HEK293 (cell line): ENCODE data around the gene IRX2.

Source experiments
- CTCF ChIA-PET: fragments of 350-600 bp; formaldehyde crosslinking; extraction: SDS; loops from one replicate; lab custom pipeline; 2021; ENCODE audit warnings: antibody characterized with exemption; lab: Yijun Ruan, JAX
- POLR2A ChIA-PET: fragments of 300-600 bp; formaldehyde crosslinking; extraction: SDS; loops from one replicate; lab custom pipeline; 2020; ENCODE audit warnings: antibody characterized with exemption, inconsistent platforms; lab: Yijun Ruan, JAX
- H3K27ac ChIP-seq: fragments of 200-500 bp; sonication (Bioruptor generic); 2 replicates; pipeline ENCODE4 v1.5.1; 2014; ENCODE audit warnings: low read depth, low read length, control low read depth, inconsistent platforms; ENCODE audit errors: extremely low read depth
- H3K36me3 ChIP-seq, 2 experiments: fragments of 200-500 bp in 1 of 2; sonication (Bioruptor generic) in 1 of 2; 1 replicate in 1 of 2; 2 replicates in 1 of 2; pipeline ENCODE4 v1.5.1; 2014 to 2017; ENCODE audit warnings: inconsistent platforms in 2 of 2, low read length in 2 of 2; ENCODE audit not compliant: control insufficient read depth in 2 of 2, insufficient read depth in 1 of 2
- H3K4me1 ChIP-seq: fragments of 200-500 bp; sonication (Bioruptor generic); 2 replicates; pipeline ENCODE4 v1.5.1; 2014; ENCODE audit warnings: mild to moderate bottlenecking, low read length, inconsistent platforms; ENCODE audit not compliant: control insufficient read depth, insufficient read depth
- H3K4me3 ChIP-seq: 2 replicates; pipeline ENCODE4 v1.5.1; 2011; ENCODE audit warnings: low read depth, mild to moderate bottlenecking, control low read depth, low read length, moderate library complexity
- H3K9me3 ChIP-seq: fragments of 200-500 bp; sonication (Bioruptor generic); 2 replicates; pipeline ENCODE4 v1.5.1; 2014; ENCODE audit warnings: low read depth, low read length, inconsistent platforms; ENCODE audit not compliant: control insufficient read depth, insufficient read depth
- BCL11B ChIP-seq: fragments of 450-650 bp; formaldehyde crosslinking; IDR thresholded peaks from 2 replicates; pipeline ENCODE4 v1.5.1; 2016; ENCODE audit warnings: low read depth, missing biosample characterization, missing genetic modification characterization
- FEZF1 ChIP-seq: fragments of 450-650 bp; formaldehyde crosslinking; IDR thresholded peaks from 2 replicates; pipeline ENCODE4 v1.5.1; 2016; ENCODE audit warnings: missing biosample characterization, missing genetic modification characterization
- HOXA7 ChIP-seq: sonication (generic); formaldehyde crosslinking; IDR thresholded peaks from 2 replicates; pipeline ENCODE4 v1.8.1; 2022; ENCODE audit warnings: missing genetic modification reagents, borderline replicate concordance
- RBAK ChIP-seq: fragments of 450-650 bp; formaldehyde crosslinking; IDR thresholded peaks from 2 replicates; pipeline ENCODE4 v1.5.1; 2016; ENCODE audit warnings: missing biosample characterization, missing genetic modification characterization
- SP2 ChIP-seq: fragments of 450-650 bp; formaldehyde crosslinking; IDR thresholded peaks from 2 replicates; pipeline ENCODE4 v1.5.1; 2016; ENCODE audit warnings: missing biosample characterization, missing genetic modification characterization
- YY2 ChIP-seq: fragments of 450-650 bp; formaldehyde crosslinking; IDR thresholded peaks from 2 replicates; pipeline ENCODE4 v1.5.1; 2016; ENCODE audit warnings: missing biosample characterization, missing genetic modification characterization
- ZBTB1 ChIP-seq: fragments of 450-650 bp; formaldehyde crosslinking; IDR thresholded peaks from 2 replicates; pipeline ENCODE4 v1.5.1; 2016; ENCODE audit warnings: missing biosample characterization, missing genetic modification characterization
- ZBTB44 ChIP-seq: fragments of 450-650 bp; IDR thresholded peaks from 2 replicates; pipeline ENCODE4 v1.5.1; 2018; ENCODE audit warnings: missing biosample characterization, mild to moderate bottlenecking, missing genetic modification characterization
- ZBTB7A ChIP-seq: fragments of 450-650 bp; formaldehyde crosslinking; IDR thresholded peaks from 2 replicates; pipeline ENCODE4 v1.5.1; 2016; ENCODE audit warnings: low read depth, missing biosample characterization, missing genetic modification characterization
- ZNF133 ChIP-seq: fragments of 450-650 bp; formaldehyde crosslinking; IDR thresholded peaks from 2 replicates; pipeline ENCODE4 v1.5.1; 2016; ENCODE audit warnings: missing biosample characterization, missing genetic modification characterization
- ZNF146 ChIP-seq: fragments of 450-650 bp; formaldehyde crosslinking; IDR thresholded peaks from 2 replicates; pipeline ENCODE4 v1.5.1; 2016; ENCODE audit warnings: missing biosample characterization, missing genetic modification characterization
- ZNF175 ChIP-seq: fragments of 450-650 bp; formaldehyde crosslinking; IDR thresholded peaks from 2 replicates; pipeline ENCODE4 v1.5.1; 2016; ENCODE audit warnings: missing biosample characterization, missing genetic modification characterization
- ZNF274 ChIP-seq, 2 experiments: fragments of 200-500 bp in 1 of 2; fragments of 450-650 bp in 1 of 2; sonication (Bioruptor generic) in 1 of 2; formaldehyde crosslinking in 1 of 2; IDR thresholded peaks; 2 replicates each; pipeline versions ENCODE4 v1.5.1 to v1.6.1; 2014 to 2016; ENCODE audit warnings: borderline replicate concordance in 1 of 2, inconsistent platforms in 1 of 2, low read length in 1 of 2, missing biosample characterization in 1 of 2, missing genetic modification characterization in 1 of 2
- ZNF292 ChIP-seq: fragments of 450-650 bp; formaldehyde crosslinking; IDR thresholded peaks from 2 replicates; pipeline ENCODE4 v1.5.1; 2016; ENCODE audit warnings: low read depth, missing biosample characterization, missing genetic modification characterization, borderline replicate concordance
- ZNF391 ChIP-seq: fragments of 450-650 bp; formaldehyde crosslinking; IDR thresholded peaks from 2 replicates; pipeline ENCODE4 v1.5.1; 2016; ENCODE audit warnings: low read depth, missing biosample characterization, missing genetic modification characterization, borderline replicate concordance
- ZNF473 ChIP-seq: fragments of 450-650 bp; formaldehyde crosslinking; IDR thresholded peaks from 2 replicates; pipeline ENCODE4 v1.5.1; 2017; ENCODE audit warnings: missing biosample characterization, missing genetic modification characterization
- ZNF530 ChIP-seq: fragments of 450-650 bp; formaldehyde crosslinking; IDR thresholded peaks from 2 replicates; pipeline ENCODE4 v1.5.1; 2016; ENCODE audit warnings: low read depth, missing biosample characterization, missing genetic modification characterization
- ZNF549 ChIP-seq: fragments of 450-650 bp; IDR thresholded peaks from 2 replicates; pipeline ENCODE4 v1.5.1; 2018; ENCODE audit warnings: missing biosample characterization, missing genetic modification characterization, mild to moderate bottlenecking, inconsistent platforms, moderate library complexity
- ZNF692 ChIP-seq: fragments of 450-650 bp; formaldehyde crosslinking; IDR thresholded peaks from 2 replicates; pipeline ENCODE4 v1.5.1; 2016; ENCODE audit warnings: missing biosample characterization, missing genetic modification characterization
- ZNF704 ChIP-seq: fragments of 450-650 bp; formaldehyde crosslinking; IDR thresholded peaks from 2 replicates; pipeline ENCODE4 v1.5.1; 2016; ENCODE audit warnings: missing biosample characterization, missing genetic modification characterization
- ZNF707 ChIP-seq: fragments of 450-650 bp; formaldehyde crosslinking; IDR thresholded peaks from 2 replicates; pipeline ENCODE4 v1.5.1; 2016; ENCODE audit warnings: missing biosample characterization, missing genetic modification characterization
- ZNF837 ChIP-seq: fragments of 450-650 bp; formaldehyde crosslinking; IDR thresholded peaks from 2 replicates; pipeline ENCODE4 v1.5.1; 2016; ENCODE audit warnings: missing biosample characterization, missing genetic modification characterization
- TF ChIP-seq, protein P1 (sequence below): fragments of 450-650 bp; formaldehyde crosslinking; IDR thresholded peaks from 2 replicates; pipeline ENCODE4 v1.5.1; 2016; ENCODE audit warnings: missing biosample characterization, missing genetic modification characterization
- TF ChIP-seq, protein P2 (sequence below): fragments of 450-650 bp; formaldehyde crosslinking; IDR thresholded peaks from 2 replicates; pipeline ENCODE4 v1.5.1; 2017; ENCODE audit warnings: missing biosample characterization, missing genetic modification characterization
- TF ChIP-seq, protein P3 (sequence below): sonication (generic); formaldehyde crosslinking; IDR thresholded peaks from 2 replicates; pipeline ENCODE4 v1.8.1; 2022; ENCODE audit warnings: mild to moderate bottlenecking, moderate library complexity, missing genetic modification reagents

IRX2 gene

DNA sequence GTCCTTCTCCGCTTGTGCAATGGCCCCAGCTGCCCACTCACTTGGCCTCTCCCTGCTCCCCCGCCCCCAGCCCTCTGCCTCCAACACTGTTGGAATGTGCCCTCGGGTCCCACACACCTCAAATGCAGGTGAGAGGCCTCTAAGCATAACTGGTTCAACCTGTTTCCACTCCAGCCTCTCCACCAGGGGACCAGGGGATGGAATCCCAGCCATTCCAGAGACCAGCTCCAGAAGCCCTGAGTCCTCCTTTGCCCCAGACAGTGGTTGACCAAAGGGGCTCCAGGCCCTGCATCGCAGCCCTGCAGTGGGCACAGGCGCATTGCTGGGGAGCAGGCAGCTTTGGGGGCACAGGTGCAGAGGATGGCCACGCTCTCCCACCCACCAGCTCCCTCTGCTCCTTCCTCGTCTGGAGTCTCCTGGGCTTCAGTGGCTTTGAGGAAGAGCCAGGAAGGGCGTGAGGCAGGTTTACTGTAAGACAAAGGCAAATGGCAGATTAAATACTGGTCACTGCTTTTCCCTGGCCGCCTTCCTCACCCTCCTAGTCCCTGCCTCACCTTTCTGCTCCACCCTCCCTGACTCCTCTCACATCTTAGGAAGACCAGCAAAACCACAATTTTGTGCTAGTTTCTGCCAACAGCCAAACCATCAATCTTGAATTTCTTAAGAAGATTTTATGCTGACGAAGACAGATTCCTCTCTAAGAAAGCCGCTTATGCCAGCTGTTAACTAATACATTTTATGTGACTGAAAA, 29.1 kb upstream of the IRX2 start:
- no peak overlapping the region for H3K4me3 ChIP-seq

GRCh38 chr5:2779459-2779858, 28.0 kb upstream of the IRX2 start:
- Histone ChIP-seq H3K36me3 (no peaks in the 10 kb centered on the region), H3K9me3 (no peaks in the 10 kb centered on the region), H3K4me3 (no peak overlapping the region), H3K4me1 (no peaks in the 10 kb centered on the region), H3K27ac (no peak overlapping the region)
- ChIA-PET CTCF (no interaction called here), POLR2A (no interaction called here)
- TF ChIP-seq ZBTB44 (tag by site-specific recombination) (no peak), ZNF274 (IDR thresholded peaks at IDR 0.05; ENCODE audit: low read length) (no peak), ZNF274 (tag by site-specific recombination; IDR thresholded peaks at IDR 0.05; ENCODE audit: borderline replicate concordance) (no peak), ZNF133 (tag by site-specific recombination) (no peak), SP2 (tag by site-specific recombination) (no peak), YY2 (no peak), HOXA7 (CRISPR knock-in tag) (no peak)

More for the DNA sequence above, 29.1 kb upstream of the IRX2 start:
- H3K36me3 ChIP-seq = no peaks in the 10 kb centered on the region
- POLR2A ChIA-PET = no interaction called here
- H3K4me1 ChIP-seq = no peaks in the 10 kb centered on the region
- no peak for TF ChIP-seq ZBTB1 (tag by site-specific recombination)
- TF ChIP-seq ZNF146 (tag by site-specific recombination) = no peak
- TF ChIP-seq ZBTB7A (tag by site-specific recombination) = no peak
- no peak for TF ChIP-seq ZNF549 (tag by site-specific recombination)
- no peak for TF ChIP-seq ZNF473 (tag by site-specific recombination)
- TF ChIP-seq ZNF692 (tag by site-specific recombination) = no peak
- TF ChIP-seq ZNF175 (tag by site-specific recombination) = no peak
- no peak for TF ChIP-seq ZNF837 (tag by site-specific recombination)
- TF ChIP-seq BCL11B (tag by site-specific recombination) = no peak
- no peak for TF ChIP-seq ZNF292 (tag by site-specific recombination)
- TF ChIP-seq, protein P1, sequence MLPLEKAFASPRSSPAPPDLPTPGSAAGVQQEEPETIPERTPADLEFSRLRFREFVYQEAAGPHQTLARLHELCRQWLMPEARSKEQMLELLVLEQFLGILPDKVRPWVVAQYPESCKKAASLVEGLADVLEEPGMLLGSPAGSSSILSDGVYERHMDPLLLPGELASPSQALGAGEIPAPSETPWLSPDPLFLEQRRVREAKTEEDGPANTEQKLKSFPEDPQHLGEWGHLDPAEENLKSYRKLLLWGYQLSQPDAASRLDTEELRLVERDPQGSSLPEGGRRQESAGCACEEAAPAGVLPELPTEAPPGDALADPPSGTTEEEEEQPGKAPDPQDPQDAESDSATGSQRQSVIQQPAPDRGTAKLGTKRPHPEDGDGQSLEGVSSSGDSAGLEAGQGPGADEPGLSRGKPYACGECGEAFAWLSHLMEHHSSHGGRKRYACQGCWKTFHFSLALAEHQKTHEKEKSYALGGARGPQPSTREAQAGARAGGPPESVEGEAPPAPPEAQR = no peak
- TF ChIP-seq ZNF133 (tag by site-specific recombination) = no peak
- no peak for TF ChIP-seq ZNF530 (tag by site-specific recombination)
- TF ChIP-seq RBAK (tag by site-specific recombination) = no peak
- TF ChIP-seq ZNF391 = no peak
- TF ChIP-seq FEZF1 (tag by site-specific recombination) = no peak
- no peak for TF ChIP-seq ZNF707 (tag by site-specific recombination)
- TF ChIP-seq, protein P2, sequence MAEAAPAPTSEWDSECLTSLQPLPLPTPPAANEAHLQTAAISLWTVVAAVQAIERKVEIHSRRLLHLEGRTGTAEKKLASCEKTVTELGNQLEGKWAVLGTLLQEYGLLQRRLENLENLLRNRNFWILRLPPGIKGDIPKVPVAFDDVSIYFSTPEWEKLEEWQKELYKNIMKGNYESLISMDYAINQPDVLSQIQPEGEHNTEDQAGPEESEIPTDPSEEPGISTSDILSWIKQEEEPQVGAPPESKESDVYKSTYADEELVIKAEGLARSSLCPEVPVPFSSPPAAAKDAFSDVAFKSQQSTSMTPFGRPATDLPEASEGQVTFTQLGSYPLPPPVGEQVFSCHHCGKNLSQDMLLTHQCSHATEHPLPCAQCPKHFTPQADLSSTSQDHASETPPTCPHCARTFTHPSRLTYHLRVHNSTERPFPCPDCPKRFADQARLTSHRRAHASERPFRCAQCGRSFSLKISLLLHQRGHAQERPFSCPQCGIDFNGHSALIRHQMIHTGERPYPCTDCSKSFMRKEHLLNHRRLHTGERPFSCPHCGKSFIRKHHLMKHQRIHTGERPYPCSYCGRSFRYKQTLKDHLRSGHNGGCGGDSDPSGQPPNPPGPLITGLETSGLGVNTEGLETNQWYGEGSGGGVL = no peak
- TF ChIP-seq ZNF704 (tag by site-specific recombination) = no peak
- TF ChIP-seq, protein P3, sequence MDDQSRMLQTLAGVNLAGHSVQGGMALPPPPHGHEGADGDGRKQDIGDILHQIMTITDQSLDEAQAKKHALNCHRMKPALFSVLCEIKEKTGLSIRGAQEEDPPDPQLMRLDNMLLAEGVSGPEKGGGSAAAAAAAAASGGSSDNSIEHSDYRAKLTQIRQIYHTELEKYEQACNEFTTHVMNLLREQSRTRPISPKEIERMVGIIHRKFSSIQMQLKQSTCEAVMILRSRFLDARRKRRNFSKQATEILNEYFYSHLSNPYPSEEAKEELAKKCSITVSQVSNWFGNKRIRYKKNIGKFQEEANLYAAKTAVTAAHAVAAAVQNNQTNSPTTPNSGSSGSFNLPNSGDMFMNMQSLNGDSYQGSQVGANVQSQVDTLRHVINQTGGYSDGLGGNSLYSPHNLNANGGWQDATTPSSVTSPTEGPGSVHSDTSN (CRISPR knock-in tag) = no peak
- CTCF ChIA-PET = no interaction called here
- no peak overlapping the region for H3K27ac ChIP-seq
- H3K9me3 ChIP-seq = no peaks in the 10 kb centered on the region
